GM19463 (cell line): ENCODE results near the gene PIK3C2B.

Experiments
- ATAC-seq: cut with Tn5 transposase; IDR thresholded peaks from one replicate; pipeline ENCODE4 v1.9.1; 2021; ENCODE audit warnings: mild to moderate bottlenecking, moderate library complexity; ENCODE audit not compliant: unreplicated experiment

Gene PIK3C2B

DNA sequence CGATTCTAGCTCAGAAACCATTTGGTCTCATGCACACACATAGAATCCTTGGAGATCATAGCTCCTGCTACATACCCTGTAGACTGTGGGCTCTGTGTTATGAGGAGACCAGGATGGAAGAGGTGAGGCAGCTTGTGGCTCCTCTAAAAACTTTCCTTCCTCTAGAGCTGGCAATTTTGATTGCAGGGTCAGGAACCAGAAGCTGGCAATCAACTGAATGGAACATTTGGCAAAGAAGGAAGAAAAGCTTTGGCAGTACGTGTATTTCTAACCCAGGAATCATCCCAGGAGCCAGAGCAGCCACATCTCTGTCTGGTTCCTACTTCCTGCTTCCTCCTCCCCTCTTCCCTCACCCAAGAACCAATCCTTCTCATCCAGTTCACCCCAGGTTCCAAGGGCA, 15.7 kb downstream of the PIK3C2B start:
- no peak for ATAC-seq

- no peak for ATAC-seq
Measured at GRCh38 chr1:204478172-204478899, 16.3 kb downstream of the PIK3C2B start.

GRCh38 chr1:204477036-204477740, 17.4 kb downstream of the PIK3C2B start:
- no peak for ATAC-seq

GRCh38 chr1:204476563-204476962, 18.0 kb downstream of the PIK3C2B start:
- no peak for ATAC-seq

GRCh38 chr1:204475656-204476432, 18.8 kb downstream of the PIK3C2B start:
- no peak for ATAC-seq

DNA sequence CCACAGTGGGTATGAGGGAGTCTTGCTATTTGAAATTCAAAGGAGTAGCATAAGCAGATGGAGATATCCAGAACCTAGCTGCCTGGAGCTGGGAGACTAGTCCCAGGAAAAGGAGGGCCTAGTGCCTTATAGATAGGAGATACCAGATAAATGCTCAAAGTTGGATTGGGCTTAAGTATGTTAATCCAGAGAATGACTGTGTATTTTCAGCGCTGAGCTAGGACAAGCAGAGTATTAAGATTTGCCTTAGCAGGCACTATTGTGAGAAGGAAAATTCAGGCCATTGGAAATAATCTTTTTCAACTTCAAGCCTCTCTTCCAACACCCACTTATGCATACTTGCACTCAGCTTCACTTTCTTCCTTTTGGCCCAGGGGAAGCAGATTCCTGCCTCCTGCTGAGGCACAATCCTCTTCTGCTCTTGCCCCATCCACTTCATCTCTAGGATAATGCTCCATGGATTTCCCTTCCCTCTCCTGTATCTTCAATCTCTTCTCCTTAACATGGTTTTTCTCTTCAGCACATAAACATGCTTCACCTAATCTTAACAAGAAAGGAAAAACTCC, 21.1 kb downstream of the PIK3C2B start:
- no peak for ATAC-seq

DNA sequence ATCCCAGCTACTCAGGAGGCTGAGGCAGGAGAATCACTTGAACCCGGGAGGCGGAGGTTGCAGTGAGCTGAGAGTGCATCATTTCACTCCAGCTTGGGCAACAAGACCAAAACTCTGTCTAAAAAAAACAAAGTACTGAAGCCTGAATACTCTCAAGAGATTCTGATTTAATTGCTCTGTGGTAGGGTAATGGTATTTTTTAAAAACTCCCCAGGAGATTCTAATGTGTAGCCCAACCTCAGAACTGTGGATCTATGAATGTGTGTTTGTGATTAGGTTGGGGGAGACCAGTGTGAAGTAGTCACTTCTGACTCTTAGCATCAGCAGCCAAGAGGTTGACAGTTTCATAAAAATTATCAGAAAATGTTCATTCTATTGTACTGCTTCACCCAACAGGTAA, 21.9 kb downstream of the PIK3C2B start:
- ATAC-seq: no peak

GRCh38 chr1:204471687-204472086, 22.9 kb downstream of the PIK3C2B start:
- no peak for ATAC-seq

GRCh38 chr1:204469304-204469703, 25.3 kb downstream of the PIK3C2B start:
- no peak for ATAC-seq

DNA sequence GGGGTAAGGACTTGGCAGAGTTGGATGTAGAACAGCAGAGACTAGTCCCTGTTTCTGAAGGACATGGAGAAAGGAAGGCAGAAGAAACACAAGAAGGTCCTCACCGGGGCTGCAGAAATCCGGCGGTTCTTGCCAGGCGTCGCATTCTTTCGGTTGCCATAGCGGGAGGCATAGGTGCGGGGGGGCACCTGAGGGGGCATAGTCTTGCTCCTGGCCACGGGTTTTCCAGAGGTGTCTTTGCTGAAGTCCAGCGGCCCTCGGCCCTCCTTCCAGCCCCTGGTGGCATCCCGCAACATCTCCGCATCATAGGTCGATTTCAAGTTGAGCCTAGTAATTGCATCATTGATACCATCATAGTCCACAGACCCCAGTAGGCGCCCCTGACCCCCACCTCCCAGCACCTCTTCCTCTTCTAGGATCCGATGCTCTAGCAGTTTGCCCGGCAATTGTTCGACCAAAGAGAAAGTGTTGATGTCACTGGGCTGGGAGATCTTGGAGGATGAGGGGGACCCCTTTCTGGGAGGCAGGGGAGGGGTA, 25.8 kb downstream of the PIK3C2B start:
- ATAC-seq: no peak

- no peak for ATAC-seq
Measured at GRCh38 chr1:204468206-204468605, 26.4 kb downstream of the PIK3C2B start.

DNA sequence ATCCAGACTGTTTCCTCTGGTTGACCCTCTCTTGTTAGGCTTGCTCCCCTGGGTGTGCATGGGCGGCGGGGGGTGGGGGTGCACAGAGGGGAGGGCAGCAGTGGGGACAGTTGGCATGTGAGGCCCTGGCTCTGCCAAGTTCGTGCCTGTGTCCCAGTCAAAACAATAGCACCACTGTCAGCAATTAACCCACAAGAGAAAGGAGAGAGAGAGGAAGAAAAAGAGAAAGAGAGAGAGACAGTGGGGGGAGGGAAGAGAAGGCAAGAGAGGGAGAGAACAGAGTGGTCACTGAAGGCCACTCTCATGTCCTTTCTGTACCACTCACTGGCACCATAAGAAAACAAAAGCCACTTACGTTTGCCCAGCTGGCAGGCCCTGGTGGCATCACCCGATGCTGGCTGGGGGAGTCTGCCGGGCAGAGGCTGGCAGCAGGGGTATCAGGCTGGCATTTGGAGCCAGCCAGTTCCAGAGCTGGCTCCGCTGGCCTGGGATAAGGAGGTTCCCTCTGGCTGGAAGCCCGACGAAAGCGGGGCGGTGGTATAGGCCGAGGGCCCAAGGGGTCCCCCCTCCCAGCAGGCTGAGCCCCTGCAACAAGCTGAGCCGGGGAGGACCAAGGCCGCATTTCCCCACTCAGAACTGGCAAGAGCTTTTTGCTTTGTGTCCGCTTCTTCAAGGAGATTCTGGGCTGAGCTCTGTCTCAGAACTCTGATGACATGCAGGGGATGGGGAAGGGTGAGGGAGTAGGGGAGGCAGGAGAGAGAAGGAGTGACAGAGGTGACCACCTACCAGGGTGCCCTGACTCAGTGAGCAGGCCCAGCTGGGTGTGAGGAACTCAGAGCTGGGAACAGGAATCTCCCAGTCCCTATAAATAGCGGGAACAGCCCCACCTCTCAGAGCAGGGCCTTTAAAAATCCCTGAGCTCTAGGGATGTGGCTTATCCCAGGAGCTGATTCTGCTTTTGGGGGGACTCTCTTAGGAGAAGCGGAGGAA, 27.9 kb downstream of the PIK3C2B start:
- ATAC-seq: no peak

DNA sequence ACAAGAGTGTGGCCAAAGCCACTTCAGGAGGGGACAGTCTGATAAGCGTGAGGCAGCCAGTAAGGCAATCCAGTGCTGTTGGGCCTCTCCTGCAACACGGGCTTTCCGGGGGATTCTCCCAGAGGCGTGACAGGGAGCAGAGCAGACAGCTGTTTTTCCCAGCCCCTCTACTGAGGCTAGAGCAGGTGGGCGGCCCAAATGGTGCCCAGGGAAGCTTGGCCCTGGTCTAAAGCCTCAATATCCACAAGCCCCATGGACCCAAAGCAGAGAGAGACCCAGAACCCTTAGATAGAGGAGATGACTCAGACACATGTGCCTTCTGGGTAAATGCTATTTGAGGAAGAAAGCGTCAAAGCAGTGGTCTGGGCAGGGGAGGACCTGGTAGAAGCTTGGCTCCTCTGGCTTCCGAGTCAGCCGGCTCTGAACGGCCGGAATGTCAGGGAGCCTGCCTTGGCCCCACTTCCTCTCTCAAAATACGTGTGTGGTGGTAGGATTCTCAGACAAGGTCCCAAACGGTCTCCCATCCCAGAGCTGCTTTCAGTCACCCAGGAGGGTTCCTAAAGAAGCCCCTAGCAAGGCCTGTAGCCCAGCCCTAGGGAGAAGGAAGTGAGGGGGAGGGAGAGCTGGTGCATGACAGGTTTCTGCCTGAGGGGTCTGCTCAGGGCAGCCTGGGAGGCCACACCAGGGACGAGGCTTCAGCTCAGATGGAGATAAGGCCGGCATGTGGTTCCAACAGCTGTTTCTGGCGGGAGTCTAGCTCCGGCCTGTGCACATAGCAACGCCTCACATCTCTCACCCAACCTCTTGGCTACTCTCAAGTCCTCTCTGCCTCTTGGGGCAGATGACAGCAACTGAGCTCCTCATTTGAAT, 28.8 kb downstream of the PIK3C2B start:
- ATAC-seq: peak; percentile 60

DNA sequence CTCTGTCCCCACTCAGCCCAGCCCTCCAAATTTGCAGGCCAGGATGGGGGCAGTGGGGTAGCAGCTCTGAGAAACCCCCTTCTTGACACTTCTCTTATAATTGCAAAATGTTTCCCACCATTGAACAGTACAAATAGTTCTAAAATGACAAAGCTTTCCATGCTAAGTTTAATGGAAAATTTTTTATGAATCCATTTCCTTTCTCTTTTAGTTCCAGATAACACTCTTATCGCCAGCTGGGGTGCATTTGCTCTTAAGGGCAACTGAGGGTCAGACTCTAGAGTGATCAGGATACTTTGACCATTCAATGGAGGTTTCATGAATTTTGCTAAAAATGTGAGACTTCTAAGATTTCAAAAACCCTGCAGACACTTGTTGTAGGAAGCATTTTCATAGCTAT, 29.9 kb downstream of the PIK3C2B start:
- ATAC-seq: no peak

- no peak for ATAC-seq
Measured at GRCh38 chr1:204464187-204464631, 30.4 kb downstream of the PIK3C2B start.

GRCh38 chr1:204463125-204464060, 31.2 kb downstream of the PIK3C2B start:
- ATAC-seq: no peak

GRCh38 chr1:204462229-204462561, 32.4 kb downstream of the PIK3C2B start:
- no peak for ATAC-seq
